ENCODE results near the gene FGD5. TPM values are rescaled to one million over a fixed set of nuclear protein-coding genes. Genes with fewer than 3 reads are reported as not detected.

Gene FGD5
- total RNA-seq, 2 donors from 2014 or later: 15.3 to 17.0 TPM

DNA sequence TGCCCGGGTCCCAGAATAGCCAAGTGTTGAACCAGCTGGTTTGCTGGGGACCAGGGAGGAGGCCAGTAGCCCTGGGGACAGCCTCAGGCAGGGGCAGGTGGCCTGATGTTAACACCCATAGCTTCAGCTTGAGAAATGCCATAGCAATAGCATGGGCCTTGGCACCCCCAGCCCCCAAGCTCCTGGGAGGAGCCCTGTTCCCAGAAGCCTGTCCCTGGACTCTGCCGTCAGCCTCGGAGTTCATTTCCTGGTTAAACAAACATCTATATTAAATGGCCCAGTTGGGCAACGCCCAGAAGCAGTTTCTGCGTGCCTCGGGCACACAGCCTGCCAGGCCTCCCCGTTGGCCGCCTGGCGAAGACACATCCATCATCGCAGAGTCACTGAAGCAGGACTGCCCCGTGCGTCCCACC is 58.2 kb downstream of the FGD5 start:
- H3K4me3 Mint-ChIP-seq: no peak overlapping the region
- WGBS, 2 experiments (ENCODE audit: insufficient coverage in 1 of 2, insufficient read length in 1 of 2): 93% methylated on average over 9 to 12 of the region's 12 CpGs
- Histone ChIP-seq H3K9me3 (ENCODE audit: control insufficient read depth, low read length) (no peaks in the 10 kb centered on the region), H3K27ac (ENCODE audit: low read depth, low read length) (no peak overlapping the region), H3K9ac (ENCODE audit: extremely low read depth, low read length, poor library complexity, severe bottlenecking) (no peak overlapping the region), H3K4me3 (ENCODE audit: low read length) (no peak overlapping the region), H3K27me3 (ENCODE audit: control insufficient read depth, insufficient read depth, low read length, poor library complexity, severe bottlenecking) (no peaks in the 10 kb centered on the region), H3K36me3 (ENCODE audit: control insufficient read depth, insufficient read depth, low read length) (no peaks in the 10 kb centered on the region), H3K4me1 (ENCODE audit: control insufficient read depth, insufficient read depth, low read length) (peaks cover 6% of the 10 kb centered on the region)
- peaks cover 19% of the 10 kb centered on the region for H3K4me1 Mint-ChIP-seq
- TF ChIP-seq, protein P1, sequence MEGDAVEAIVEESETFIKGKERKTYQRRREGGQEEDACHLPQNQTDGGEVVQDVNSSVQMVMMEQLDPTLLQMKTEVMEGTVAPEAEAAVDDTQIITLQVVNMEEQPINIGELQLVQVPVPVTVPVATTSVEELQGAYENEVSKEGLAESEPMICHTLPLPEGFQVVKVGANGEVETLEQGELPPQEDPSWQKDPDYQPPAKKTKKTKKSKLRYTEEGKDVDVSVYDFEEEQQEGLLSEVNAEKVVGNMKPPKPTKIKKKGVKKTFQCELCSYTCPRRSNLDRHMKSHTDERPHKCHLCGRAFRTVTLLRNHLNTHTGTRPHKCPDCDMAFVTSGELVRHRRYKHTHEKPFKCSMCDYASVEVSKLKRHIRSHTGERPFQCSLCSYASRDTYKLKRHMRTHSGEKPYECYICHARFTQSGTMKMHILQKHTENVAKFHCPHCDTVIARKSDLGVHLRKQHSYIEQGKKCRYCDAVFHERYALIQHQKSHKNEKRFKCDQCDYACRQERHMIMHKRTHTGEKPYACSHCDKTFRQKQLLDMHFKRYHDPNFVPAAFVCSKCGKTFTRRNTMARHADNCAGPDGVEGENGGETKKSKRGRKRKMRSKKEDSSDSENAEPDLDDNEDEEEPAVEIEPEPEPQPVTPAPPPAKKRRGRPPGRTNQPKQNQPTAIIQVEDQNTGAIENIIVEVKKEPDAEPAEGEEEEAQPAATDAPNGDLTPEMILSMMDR (conservative IDR thresholded peaks at IDR 0.05): no peak
- no peaks in the 10 kb centered on the region for H3K9me3 Mint-ChIP-seq
- no peaks in the 10 kb centered on the region for H3K27me3 Mint-ChIP-seq (ENCODE audit: insufficient read depth)
- DNase-seq: peak; percentile 32
- H3K27ac Mint-ChIP-seq: no peak overlapping the region
- no peaks in the 10 kb centered on the region for H3K36me3 Mint-ChIP-seq (ENCODE audit: low read depth)

DNA sequence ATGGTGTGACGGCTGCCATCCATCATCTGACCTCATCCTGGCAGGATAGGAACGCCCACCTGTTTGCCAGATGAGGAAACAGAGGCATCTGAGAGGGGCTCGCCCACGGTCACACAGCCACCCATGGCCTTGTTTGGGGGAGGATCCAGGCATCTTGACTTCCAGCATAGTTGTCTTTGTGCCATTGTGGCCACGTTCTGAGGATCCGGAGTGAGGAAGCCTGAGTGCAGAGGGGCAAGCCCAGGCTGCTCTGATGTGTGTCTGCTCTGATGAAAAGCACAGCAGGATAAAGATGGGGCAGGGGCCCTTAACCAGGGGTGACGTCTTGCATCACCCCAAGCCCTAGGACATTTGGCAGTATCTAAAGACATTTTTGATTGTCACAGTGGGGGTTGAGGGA is 58.7 kb downstream of the FGD5 start:
- Mint-ChIP-seq H3K27ac (no peak overlapping the region), H3K27me3 (ENCODE audit: insufficient read depth) (no peaks in the 10 kb centered on the region), H3K4me3 (no peak overlapping the region), H3K36me3 (ENCODE audit: low read depth) (no peaks in the 10 kb centered on the region), H3K4me1 (peaks cover 15% of the 10 kb centered on the region), H3K9me3 (no peaks in the 10 kb centered on the region)
- WGBS, 2 experiments (ENCODE audit: insufficient coverage in 1 of 2, insufficient read length in 1 of 2): 78 to 85% methylated on average over 5 to 7 of the region's 7 CpGs
- Histone ChIP-seq H3K4me3 (ENCODE audit: low read length) (no peak overlapping the region), H3K27ac (ENCODE audit: low read depth, low read length) (no peak overlapping the region), H3K9ac (ENCODE audit: extremely low read depth, low read length, poor library complexity, severe bottlenecking) (no peak overlapping the region), H3K4me1 (ENCODE audit: control insufficient read depth, insufficient read depth, low read length) (peaks cover 6% of the 10 kb centered on the region), H3K27me3 (ENCODE audit: control insufficient read depth, insufficient read depth, low read length, poor library complexity, severe bottlenecking) (no peaks in the 10 kb centered on the region), H3K9me3 (ENCODE audit: control insufficient read depth, low read length) (no peaks in the 10 kb centered on the region), H3K36me3 (ENCODE audit: control insufficient read depth, insufficient read depth, low read length) (no peaks in the 10 kb centered on the region)
- no peak for DNase-seq
- TF ChIP-seq, protein P1 (conservative IDR thresholded peaks at IDR 0.05): no peak

DNA sequence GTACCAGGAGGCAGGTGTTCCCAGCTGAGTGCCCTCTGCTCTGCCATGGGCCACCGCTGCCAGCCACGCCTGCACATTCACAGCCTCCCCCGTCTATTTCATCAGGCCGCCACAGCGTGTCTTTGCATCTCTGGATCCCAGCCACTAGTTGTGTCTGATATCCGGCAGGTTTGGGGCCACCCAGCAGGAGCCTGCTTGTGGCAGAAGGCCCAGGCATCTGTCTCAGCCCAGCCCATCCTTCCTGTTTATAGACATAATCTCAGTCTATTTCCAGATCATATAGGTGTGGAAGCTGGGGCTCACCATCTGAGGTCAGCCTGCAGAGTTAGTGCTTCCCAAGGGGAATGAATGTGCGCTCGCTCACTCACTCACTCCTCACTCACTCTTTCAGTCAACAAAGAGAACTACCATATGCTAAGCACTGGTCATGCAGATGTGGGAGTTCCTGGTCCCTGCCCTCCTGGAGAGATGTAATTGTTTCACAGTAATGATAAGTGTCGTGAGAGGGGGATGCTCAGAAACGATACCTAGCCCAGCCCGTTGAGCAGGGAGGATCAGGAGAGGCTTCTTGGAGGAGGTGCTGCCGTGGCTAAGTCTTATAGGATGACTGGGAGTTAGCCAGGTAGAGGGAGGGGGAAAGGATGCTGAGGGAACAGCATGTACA is 60.6 kb downstream of the FGD5 start:
- H3K36me3 Mint-ChIP-seq (ENCODE audit: low read depth): no peaks in the 10 kb centered on the region
- Histone ChIP-seq H3K9me3 (ENCODE audit: control insufficient read depth, low read length) (no peaks in the 10 kb centered on the region), H3K9ac (ENCODE audit: extremely low read depth, low read length, poor library complexity, severe bottlenecking) (no peak overlapping the region), H3K27ac (ENCODE audit: low read depth, low read length) (no peak overlapping the region), H3K4me1 (ENCODE audit: control insufficient read depth, insufficient read depth, low read length) (no peaks in the 10 kb centered on the region), H3K4me3 (ENCODE audit: low read length) (no peak overlapping the region), H3K27me3 (ENCODE audit: control insufficient read depth, insufficient read depth, low read length, poor library complexity, severe bottlenecking) (no peaks in the 10 kb centered on the region), H3K36me3 (ENCODE audit: control insufficient read depth, insufficient read depth, low read length) (no peaks in the 10 kb centered on the region)
- H3K9me3 Mint-ChIP-seq: no peaks in the 10 kb centered on the region
- 79 to 82% methylated on average over 8 to 12 of the region's 12 CpGs for WGBS, 2 experiments (ENCODE audit: insufficient coverage in 1 of 2, insufficient read length in 1 of 2)
- H3K4me3 Mint-ChIP-seq: no peak overlapping the region
- TF ChIP-seq, protein P1 (conservative IDR thresholded peaks at IDR 0.05): no peak
- peak; percentile 67 for DNase-seq
- H3K4me1 Mint-ChIP-seq: peaks cover 7% of the 10 kb centered on the region
- H3K27me3 Mint-ChIP-seq (ENCODE audit: insufficient read depth): no peaks in the 10 kb centered on the region
- no peak overlapping the region for H3K27ac Mint-ChIP-seq
